K562 (cell line): Measurements from ENCODE around the gene RNF138. TPM values are rescaled to one million over a fixed set of nuclear protein-coding genes. Genes with fewer than 3 reads are reported as not detected.
A peak's percentile ranks its signal among the peaks of the same experiment; 100 is the strongest.

Experiments
- ATAC-seq: fragments of 200-7000 bp; cut with Tn5 transposase; 3 replicates; pipeline ENCODE4 v1.9.1; 2020; ENCODE audit warnings: moderate library complexity
- BruUV-seq: library from RNA; stranded (reverse); fragments of 400-500 nt; replicated peaks from 2 replicates; lab custom pipeline; 2021; lab: Mats Ljungman, UMichigan
- CTCF ChIA-PET: fragments of 300-600 bp; formaldehyde crosslinking; extraction: SDS; loops from one replicate; lab custom pipeline; 2021; ENCODE audit warnings: low intra/inter-chr PET ratio; lab: Yijun Ruan, JAX
- POLR2A ChIA-PET: fragments of 300-600, 350-650 bp; sonication (Branson Sonifier 250); formaldehyde crosslinking; extraction: SDS; loops from one replicate; lab custom pipeline; 2021; ENCODE audit warnings: antibody characterized with exemption, inconsistent platforms; lab: Yijun Ruan, JAX
- DNase-seq, 4 experiments: peaks; one replicate each; pipeline versions ENCODE4 v3.0.0 to v3.0.0-alpha.2; 2011 to 2018; ENCODE audit warnings: low spot score in 3 of 4, mixed read lengths in 3 of 4; ENCODE audit errors: extremely low read depth in 1 of 4
- FAIRE-seq: peaks from 2 replicates; lab custom pipeline; 2011; peaks lifted over from hg19 to GRCh38; lab: Jason Lieb, UNC
- H2AFZ ChIP-seq: 2 replicates; pipeline ENCODE4 v1.6.0; 2011; ENCODE audit warnings: low read depth, low read length, control low read depth, inconsistent platforms
- H3K27ac ChIP-seq: fragments of 200-600 bp; 3 replicates; pipeline ENCODE4 v1.8.0; 2011; ENCODE audit warnings: low read depth, mild to moderate bottlenecking, control low read depth, inconsistent platforms, low read length, moderate library complexity, mixed read lengths; ENCODE audit errors: extremely low read depth
- H3K27me3 ChIP-seq, 2 experiments: fragments of 300-600 bp in 1 of 2; 2 replicates in 1 of 2; 3 replicates in 1 of 2; pipeline versions ENCODE4 v1.6.0 to v1.8.0; 2011; ENCODE audit warnings: inconsistent platforms in 2 of 2, low read length in 2 of 2, mild to moderate bottlenecking in 1 of 2, mixed read lengths in 1 of 2, moderate library complexity in 1 of 2; ENCODE audit not compliant: control insufficient read depth in 2 of 2, insufficient read depth in 2 of 2
- H3K36me3 ChIP-seq: fragments of 300-600 bp; 3 replicates; pipeline ENCODE4 v1.8.0; 2011; ENCODE audit warnings: mild to moderate bottlenecking, low read length, inconsistent platforms; ENCODE audit not compliant: control insufficient read depth, insufficient read depth
- H3K4me1 ChIP-seq, 2 experiments: fragments of 200-600 bp in 1 of 2; replicated peaks in 1 of 2; 2 replicates in 1 of 2; 3 replicates in 1 of 2; pipeline versions ENCODE4 v1.5.1 to v1.8.0; 2011; ENCODE audit warnings: inconsistent platforms in 2 of 2, low read length in 2 of 2, mild to moderate bottlenecking in 1 of 2, mixed read lengths in 1 of 2, moderate library complexity in 1 of 2; ENCODE audit not compliant: control insufficient read depth in 2 of 2, insufficient read depth in 2 of 2
- H3K4me2 ChIP-seq: 2 replicates; pipeline ENCODE4 v1.6.1; 2011; ENCODE audit warnings: low read length, control low read depth, inconsistent platforms, mixed read lengths; ENCODE audit not compliant: insufficient read depth
- H3K4me3 ChIP-seq: fragments of 200-600 bp; sonication (generic), shearing (Covaris generic); 2 replicates; pipeline ENCODE4 v1.5.1; 2016; ENCODE audit warnings: control low read depth, inconsistent platforms
- H3K79me2 ChIP-seq: fragments of 200-600 bp; 3 replicates; pipeline ENCODE4 v1.8.0; 2011; ENCODE audit warnings: low read length, inconsistent platforms; ENCODE audit not compliant: control insufficient read depth, insufficient read depth
- H3K9ac ChIP-seq, 2 experiments: 2 replicates each; pipeline versions ENCODE4 v1.6.0 to v1.6.1; 2011; ENCODE audit warnings: low read depth in 2 of 2, low read length in 2 of 2, control low read depth in 1 of 2, inconsistent platforms in 1 of 2, mild to moderate bottlenecking in 1 of 2, mixed read lengths in 1 of 2; ENCODE audit not compliant: insufficient read depth in 1 of 2
- H3K9me1 ChIP-seq: one replicate; pipeline ENCODE4 v1.6.0; 2011; ENCODE audit warnings: inconsistent platforms, mild to moderate bottlenecking, low read length, moderate library complexity; ENCODE audit not compliant: control insufficient read depth, insufficient read depth
- H3K9me3 ChIP-seq: replicated peaks from 2 replicates; pipeline ENCODE4 v1.5.1; 2011; ENCODE audit warnings: low read depth, low read length, inconsistent platforms; ENCODE audit not compliant: control insufficient read depth, insufficient read depth
- H4K20me1 ChIP-seq: replicated peaks from 2 replicates; pipeline ENCODE4 v1.6.1; 2011; ENCODE audit warnings: low read length, inconsistent platforms, mixed read lengths; ENCODE audit not compliant: control insufficient read depth, insufficient read depth
- ATF6 ChIP-seq: sonication (generic); formaldehyde crosslinking; IDR thresholded peaks from 2 replicates; pipeline ENCODE4 v1.4.0; 2020; ENCODE audit warnings: mild to moderate bottlenecking, missing genetic modification reagents
- CHCHD3 ChIP-seq: fragments of 250-450 bp; sonication (Bioruptor Pico); IDR thresholded peaks from 2 replicates; pipeline ENCODE4 v2.1.2; 2022; ENCODE audit warnings: mild to moderate bottlenecking
- CREBBP ChIP-seq: IDR thresholded peaks from one replicate; pipeline ENCODE4 v1.6.1; 2012; ENCODE audit warnings: low read depth, mild to moderate bottlenecking, control low read depth, inconsistent platforms, low read length
- MAZ ChIP-seq, 2 experiments: fragments of 450-650 bp in 1 of 2; sonication (generic) in 1 of 2; formaldehyde crosslinking; IDR thresholded peaks in 1 of 2; conservative IDR thresholded peaks in 1 of 2; 2 replicates each; pipeline versions ENCODE4 v1.4.0 to v1.5.0; 2020; ENCODE audit warnings: mild to moderate bottlenecking in 1 of 2, missing genetic modification reagents in 1 of 2
- MEF2D ChIP-seq: conservative IDR thresholded peaks from 2 replicates; pipeline ENCODE4 v1.6.1; 2016; ENCODE audit warnings: low read depth, missing genetic modification characterization, missing compliant biosample characterization
- NUFIP1 ChIP-seq: fragments of 450-650 bp; IDR thresholded peaks from 2 replicates; pipeline ENCODE4 v1.6.1; 2018; ENCODE audit not compliant: partially characterized antibody
- PHF8 ChIP-seq: fragments of 200-600 bp; sonication (generic); IDR thresholded peaks from 2 replicates; pipeline ENCODE4 v1.6.1; 2012; ENCODE audit warnings: mixed run types, mild to moderate bottlenecking, inconsistent platforms, low read length, moderate library complexity, borderline replicate concordance
- RBM22 ChIP-seq: fragments of 200-400 bp; formaldehyde crosslinking; IDR thresholded peaks from 2 replicates; pipeline ENCODE4 v1.6.1; 2018; ENCODE audit warnings: low read length, low read depth; ENCODE audit not compliant: poor library complexity, severe bottlenecking
- TEAD1 ChIP-seq, 2 experiments: fragments of 450-650 bp in 1 of 2; sonication (generic) in 1 of 2; formaldehyde crosslinking; IDR thresholded peaks; 2 replicates each; pipeline versions ENCODE4 v1.4.0 to v1.8.0; 2020 to 2022; ENCODE audit warnings: mild to moderate bottlenecking in 2 of 2, missing genetic modification reagents in 1 of 2
- ZNF175 ChIP-seq: fragments of 200-800 bp; sonication (Bioruptor generic); IDR thresholded peaks from 2 replicates; pipeline ENCODE4 v1.6.1; 2016; ENCODE audit warnings: low read depth, mild to moderate bottlenecking, missing genetic modification characterization, missing compliant biosample characterization
- ZNF324 ChIP-seq: fragments of 250-450 bp; sonication (Bioruptor Pico); IDR thresholded peaks from 2 replicates; pipeline ENCODE4 v1.4.0; 2020; ENCODE audit warnings: mild to moderate bottlenecking
- WGBS: fragments of 100-300 bp; shearing (Covaris generic); methylation state at CpG from one replicate; pipeline ENCODE4 v1.1.6; 2016; ENCODE audit warnings: low coverage, mixed read lengths; ENCODE audit not compliant: insufficient coverage; ENCODE audit errors: missing lambda C conversion rate; 5-methylcytosine and 5-hydroxymethylcytosine counted together
- in situ Hi-C: fragments of 300-500 bp; cut with MboI; formaldehyde crosslinking; loops from 4 replicates; pipeline ENCODE4 v1.15.0; 2018; ENCODE audit warnings: inconsistent platforms, mixed read lengths
- intact Hi-C: fragments of 100-400 bp; cut with micrococcal nuclease; formaldehyde crosslinking; loops from 2 replicates; pipeline ENCODE4 v1.14.2; 2022
- polyA plus RNA-seq, 8 experiments: library from polyadenylated mRNA; depleted of rRNA in 4 of 8; stranded (reverse) in 5 of 8; unstranded in 3 of 8; fragments of >200 nt; fragmentation: Nextera tagmentation in 2 of 8; fragmentation: Illumina TruSeq in 1 of 8; extraction: Ambion mirVana in 2 of 8; extraction: Trizol in 1 of 8; gene quantifications; 2 replicates each; pipeline versions ENCODE4 v1.2.1 to v1.2.3, GENCODE V29; 2011 to 2014; ENCODE audit warnings: inconsistent platforms in 1 of 8, missing spikeins in 1 of 8
- total RNA-seq, 7 experiments: library from RNA; depleted of rRNA in 6 of 7; stranded (reverse); fragments of >200 nt in 6 of 7; fragmentation: Illumina TruSeq in 2 of 7; extraction: Trizol in 2 of 7; gene quantifications; 2 replicates each; pipeline versions ENCODE4 v1.2.1 to v1.2.3, GENCODE V29; 2011 to 2021; ENCODE audit warnings: low replicate concordance in 1 of 7

The RNF138 gene
- total and polyA plus RNA-seq, 9 of the 15 experiments (the other 6 are each of a cell fraction or from before 2014, with no cell fraction given): 47.6 to 100 (median 62.5) TPM

- no peaks in the 10 kb centered on the region for H3K79me2 ChIP-seq
- H3K9ac ChIP-seq: no peak overlapping the region
- intact Hi-C loops: no loop called here
- no peaks in the 10 kb centered on the region for H3K9me1 ChIP-seq
- TF ChIP-seq ZNF175 (no peak), PHF8 (no peak), CHCHD3 (CRISPR knock-in tag) (no peak), TEAD1 (CRISPR knock-in tag; IDR thresholded peaks at IDR 0.05) (no peak)
- H3K4me2 ChIP-seq: no peak overlapping the region
- POLR2A ChIA-PET: no interaction called here
- no peak for FAIRE-seq
- H4K20me1 ChIP-seq: no peaks in the 10 kb centered on the region
- in situ Hi-C loops: no loop called here
- no peak for DNase-seq
- H2AFZ ChIP-seq: no peak overlapping the region
- no peaks in the 10 kb centered on the region for H3K9me3 ChIP-seq
- WGBS: 20% methylated on average over 1 of the region's 1 CpG
- no TSS peak for BruUV-seq
- no peak for ATAC-seq
- H3K27ac ChIP-seq: no peak overlapping the region
- H3K36me3 ChIP-seq: no peaks in the 10 kb centered on the region
- CTCF ChIA-PET: no interaction called here
- H3K27me3 ChIP-seq: peaks cover 0 to 5% of the 10 kb centered on the region in 2 experiments; a peak in 2 of 5 replicates
- peaks cover 0 to 4% of the 10 kb centered on the region in 2 experiments; a peak in 2 of 5 replicates for H3K4me1 ChIP-seq
- no peak overlapping the region for H3K4me3 ChIP-seq
Measured at GRCh38 chr18:32081881-32082280, 9.8 kb upstream of the RNF138 start.

- no peaks in the 10 kb centered on the region for H3K9me1 ChIP-seq
- in situ Hi-C loops (no loop called here), intact Hi-C loops (no loop called here)
- ChIA-PET CTCF (no interaction called here), POLR2A (interaction anchor here (1.2 kb wide), 1 partner anchor 9 kb away, joined by 6 read pairs; no protein-coding TSS in a partner anchor)
- no peaks in the 10 kb centered on the region for H3K36me3 ChIP-seq
- no peak overlapping the region for H3K4me2 ChIP-seq
- no TSS peak for BruUV-seq
- peaks cover 0 to 5% of the 10 kb centered on the region in 2 experiments; a peak in 2 of 5 replicates for H3K27me3 ChIP-seq
- H3K4me1 ChIP-seq: peaks cover 0 to 4% of the 10 kb centered on the region in 2 experiments; a peak in 2 of 5 replicates
- H4K20me1 ChIP-seq: no peaks in the 10 kb centered on the region
- WGBS: 21% methylated on average over 7 of the region's 8 CpGs
- no peak overlapping the region for H3K4me3 ChIP-seq
- no peak for FAIRE-seq
- DNase-seq: no peak
- 0 out of 3 replicates have a peak, but pooled peaks have one; percentile 10 for ATAC-seq
- H3K79me2 ChIP-seq: no peaks in the 10 kb centered on the region
- H3K9ac ChIP-seq: no peak overlapping the region
- H2AFZ ChIP-seq: no peak overlapping the region
- H3K27ac ChIP-seq: no peak overlapping the region
- no peaks in the 10 kb centered on the region for H3K9me3 ChIP-seq
- TF ChIP-seq RBM22 (no peak), MAZ (CRISPR knock-in tag; conservative IDR thresholded peaks at IDR 0.05 in 1 of 2, IDR thresholded peaks at IDR 0.05 in 1 of 2) (no peak), MEF2D (no peak), ATF6 (CRISPR knock-in tag) (no peak), ZNF324 (CRISPR knock-in tag) (no peak), NUFIP1 (no peak), CREBBP (no peak)
Measured at GRCh38 chr18:32083781-32084180, 7.9 kb upstream of the RNF138 start.
